COLO829 (cell line): Measurements from ENCODE around the gene TIAM2.

ENCODE experiments used
- DNase-seq: peaks from one replicate; pipeline ENCODE4 v3.0.0; 2012; ENCODE audit warnings: low spot score

Gene TIAM2

GRCh38 chr6:155024391-155025027 lies 29.4 kb downstream of the TIAM2 start:
- no peak for DNase-seq

- peak; percentile 73 for DNase-seq
Measured at GRCh38 chr6:155026022-155026705, 31.0 kb downstream of the TIAM2 start.

- no peak for DNase-seq
Measured at GRCh38 chr6:155026706-155027045, 31.6 kb downstream of the TIAM2 start.

- DNase-seq = no peak
Measured at GRCh38 chr6:155030148-155030720, 35.1 kb downstream of the TIAM2 start.

- DNase-seq = no peak
Measured at GRCh38 chr6:155031091-155031490, 36.0 kb downstream of the TIAM2 start.

- DNase-seq = no peak
Measured at GRCh38 chr6:155033021-155033791, 38.1 kb downstream of the TIAM2 start.

GRCh38 chr6:155036907-155037306 lies 41.8 kb downstream of the TIAM2 start:
- DNase-seq = no peak

- no peak for DNase-seq
Measured at GRCh38 chr6:155038104-155038503, 43.0 kb downstream of the TIAM2 start.

GRCh38 chr6:155038527-155038926 lies 43.4 kb downstream of the TIAM2 start:
- no peak for DNase-seq

- no peak for DNase-seq
Measured at GRCh38 chr6:155039618-155040017, 44.5 kb downstream of the TIAM2 start.

- no peak for DNase-seq
Measured at GRCh38 chr6:155040154-155040553, 45.0 kb downstream of the TIAM2 start.

GRCh38 chr6:155040901-155041650 lies 46.0 kb downstream of the TIAM2 start:
- DNase-seq = no peak

- DNase-seq = no peak
Measured at GRCh38 chr6:155041741-155042279, 46.7 kb downstream of the TIAM2 start.

GRCh38 chr6:155042983-155043382 lies 47.9 kb downstream of the TIAM2 start:
- no peak for DNase-seq

GRCh38 chr6:155045561-155046404 lies 50.7 kb downstream of the TIAM2 start:
- no peak for DNase-seq

GRCh38 chr6:155047523-155047922 lies 52.4 kb downstream of the TIAM2 start:
- no peak for DNase-seq

- no peak for DNase-seq
Measured at GRCh38 chr6:155050311-155050710, 55.2 kb downstream of the TIAM2 start.

GRCh38 chr6:155054491-155055250 lies 59.6 kb downstream of the TIAM2 start:
- DNase-seq = no peak

GRCh38 chr6:155055729-155056128 lies 60.6 kb downstream of the TIAM2 start:
- DNase-seq = no peak

GRCh38 chr6:155056756-155057155 lies 61.6 kb downstream of the TIAM2 start:
- DNase-seq = no peak
